Cortex of kidney (tissue), 1 donor: ENCODE data around the gene B4GALT4.
"Not testable (repeated sequence)": the region's sequence is repeated elsewhere in the genome, so short reads cannot be mapped to it uniquely, and the experiment has no call there.

Experiments
- DNase-seq: peaks from one replicate; lab custom pipeline; 2025; lab: John Stamatoyannopoulos, UW

B4GALT4 gene

DNA sequence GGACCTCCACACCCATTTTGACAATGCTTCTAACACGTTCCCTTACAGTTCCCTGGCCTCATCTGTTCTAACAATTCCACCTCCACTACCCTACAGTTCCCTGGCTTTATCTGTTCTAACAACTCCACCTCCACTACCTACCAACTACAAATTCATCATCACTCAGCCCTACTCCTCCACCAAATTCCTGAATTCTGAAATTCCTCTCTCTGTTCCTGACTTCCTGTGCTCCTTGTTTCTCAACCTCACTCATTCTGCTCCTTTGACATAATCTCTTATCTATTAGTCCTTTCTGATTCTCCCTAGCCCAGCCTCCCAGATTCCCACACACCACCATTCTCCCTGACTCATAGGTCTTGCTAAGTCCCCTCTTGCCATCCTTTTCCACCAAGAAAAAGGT lies 44.8 kb downstream of the B4GALT4 start:
- DNase-seq, result no peak

- DNase-seq, result no peak
Measured at GRCh38 chr3:119195151-119195476, 45.6 kb downstream of the B4GALT4 start.

GRCh38 chr3:119194237-119195150 lies 46.2 kb downstream of the B4GALT4 start:
- DNase-seq, result no peak

- no peak for DNase-seq
Measured at GRCh38 chr3:119191800-119192199, 48.9 kb downstream of the B4GALT4 start.

DNA sequence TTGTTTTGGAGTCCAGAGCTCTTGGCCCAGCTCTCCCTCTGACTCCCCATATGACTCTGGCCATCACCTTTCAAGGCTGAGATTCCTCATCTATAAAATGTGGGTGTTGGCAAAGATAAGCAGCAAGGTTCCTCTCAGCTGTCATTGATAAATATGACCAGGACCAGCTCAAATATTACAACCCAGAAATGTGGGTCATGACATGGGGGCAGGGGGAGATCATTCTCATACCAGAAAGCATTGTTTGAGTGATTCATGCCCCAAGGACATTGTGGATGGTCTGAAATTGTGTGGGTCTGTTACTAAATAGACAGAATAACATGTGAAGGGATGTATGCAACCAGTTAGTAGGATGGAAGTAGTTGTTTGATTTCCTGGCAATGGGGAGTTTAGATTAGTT lies 53.4 kb downstream of the B4GALT4 start:
- DNase-seq, result no peak

GRCh38 chr3:119184796-119185570 lies 55.7 kb downstream of the B4GALT4 start:
- DNase-seq, result no peak

DNA sequence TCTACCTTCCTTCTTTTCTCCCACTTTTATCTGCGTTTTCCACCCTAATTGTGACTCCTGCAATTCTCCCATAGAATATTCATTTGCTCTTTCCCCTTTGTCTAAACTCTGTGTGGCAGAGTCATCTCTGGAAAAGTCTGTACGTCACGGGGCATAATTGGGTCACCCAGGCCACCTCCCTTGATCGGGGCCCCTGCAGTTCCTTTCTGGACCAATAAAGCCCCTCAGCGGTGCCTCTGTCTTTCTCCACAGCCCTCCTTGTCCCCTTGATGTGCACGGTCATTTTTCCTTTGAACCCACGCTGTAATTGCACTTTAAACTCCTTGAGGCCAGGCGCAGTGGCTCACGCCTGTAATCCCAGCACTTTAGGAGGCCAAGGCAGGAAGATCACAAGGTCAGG lies 56.6 kb downstream of the B4GALT4 start:
- DNase-seq, result no peak

GRCh38 chr3:119181765-119182164 lies 58.9 kb downstream of the B4GALT4 start:
- DNase-seq, result no peak

GRCh38 chr3:119177321-119177720 lies 63.4 kb downstream of the B4GALT4 start:
- no peak for DNase-seq

DNA sequence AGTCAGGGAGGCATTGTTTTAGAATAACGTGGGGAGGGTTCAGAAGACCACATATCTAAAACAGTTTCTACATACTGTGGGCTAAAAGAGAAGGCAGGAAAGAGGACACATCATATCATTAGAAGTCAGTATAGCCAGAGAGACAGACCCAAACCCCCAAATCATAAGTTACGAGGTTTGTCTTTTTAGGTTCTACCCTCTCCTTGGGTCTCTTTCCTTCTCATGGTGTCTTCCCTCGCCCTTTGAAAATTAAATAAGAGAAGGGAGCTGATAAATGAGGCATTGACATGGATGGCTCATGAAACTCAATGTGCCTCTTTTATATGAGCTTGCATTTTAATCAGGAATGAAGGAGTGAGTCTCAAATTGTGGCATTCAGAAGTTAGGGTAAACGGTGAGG lies 63.9 kb downstream of the B4GALT4 start:
- no peak for DNase-seq

DNA sequence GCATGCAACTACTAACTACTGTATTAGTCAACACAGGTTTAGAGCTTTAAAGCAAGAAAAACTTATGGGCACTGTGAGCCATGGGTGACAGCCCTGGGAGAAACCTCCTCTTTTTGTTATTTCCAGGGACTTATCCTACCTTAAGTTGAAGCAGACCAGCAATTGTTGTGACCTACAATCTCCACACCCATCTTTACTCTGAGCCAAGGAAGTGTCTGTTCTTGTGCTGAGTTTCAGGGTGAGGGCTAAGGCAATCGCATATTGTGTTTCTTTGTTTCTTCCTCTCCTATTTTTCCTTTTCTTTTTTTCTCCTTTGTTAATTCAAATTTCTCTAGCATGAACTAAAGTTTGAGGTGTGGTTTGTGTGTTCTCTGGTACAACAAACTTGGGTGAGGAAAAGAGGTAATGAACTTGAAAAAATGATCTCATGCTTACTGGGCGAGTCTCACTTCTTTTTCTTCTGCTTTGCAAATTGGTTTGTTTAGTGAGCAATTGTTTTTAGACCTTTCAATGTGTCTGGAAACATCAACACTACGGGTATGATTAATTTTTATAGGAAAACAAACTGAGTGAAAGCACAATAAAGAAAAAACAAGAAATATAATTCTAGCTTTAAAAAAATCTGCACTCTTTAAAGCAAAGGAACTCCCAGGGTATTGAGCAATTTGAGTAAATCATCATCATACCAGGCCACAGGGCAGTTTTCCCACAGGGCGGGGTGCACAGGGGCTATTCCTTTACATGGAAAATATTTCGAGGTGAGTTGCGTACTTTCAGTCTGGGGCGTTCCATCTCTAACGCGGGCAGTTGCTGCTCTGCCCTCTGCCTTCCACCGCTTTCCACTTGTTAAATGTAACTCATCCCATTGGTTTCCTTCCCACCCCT lies 64.6 kb downstream of the B4GALT4 start:
- DNase-seq, result no peak

DNA sequence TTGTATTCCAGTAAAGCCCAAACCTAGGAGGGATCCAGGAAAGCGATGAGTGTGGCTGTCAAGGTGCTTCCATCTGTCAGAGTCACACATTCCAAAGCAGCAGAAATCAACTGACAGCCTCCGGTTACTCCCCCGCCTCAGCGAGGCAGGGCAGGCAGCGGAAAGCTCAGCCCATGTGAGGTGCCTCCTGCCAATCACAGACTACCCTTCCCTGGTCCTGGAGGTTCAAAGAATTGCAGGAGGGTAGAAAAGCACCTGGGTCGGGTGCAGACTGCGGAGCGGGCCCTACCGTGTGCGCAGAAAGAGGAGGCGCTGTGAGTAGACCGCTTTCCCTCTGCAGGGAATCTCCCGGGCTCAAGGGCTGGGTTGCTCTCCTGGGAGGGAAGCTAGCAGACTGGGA lies 67.4 kb downstream of the B4GALT4 start, which contains the start of gene UPK1B:
Gene UPK1B, plus strand, starts transcription at position 274 of the 400 bp plus-strand sequence. CDS start 13,144 bp downstream, outside the sequence.
- DNase-seq, result no peak

DNA sequence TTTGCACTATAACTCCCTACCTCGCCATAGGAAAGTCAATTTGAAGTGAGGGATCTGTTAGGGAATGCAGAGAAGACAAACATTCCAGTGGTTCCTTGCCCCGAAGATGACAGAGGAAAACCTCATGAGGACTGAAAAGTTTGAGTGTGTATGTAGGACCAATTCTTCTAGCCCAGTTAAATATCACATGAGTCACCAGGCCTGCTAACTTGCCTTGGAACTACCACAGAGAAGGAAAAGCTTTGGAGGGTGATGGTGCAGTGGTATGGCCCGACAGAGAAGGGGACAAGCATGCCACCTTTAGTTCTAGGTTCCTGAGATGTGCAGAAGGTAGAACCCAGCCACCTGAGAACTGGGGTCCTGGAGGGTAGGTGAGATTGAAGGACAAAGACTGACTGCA lies 69.9 kb downstream of the B4GALT4 start:
- DNase-seq, result no peak

DNA sequence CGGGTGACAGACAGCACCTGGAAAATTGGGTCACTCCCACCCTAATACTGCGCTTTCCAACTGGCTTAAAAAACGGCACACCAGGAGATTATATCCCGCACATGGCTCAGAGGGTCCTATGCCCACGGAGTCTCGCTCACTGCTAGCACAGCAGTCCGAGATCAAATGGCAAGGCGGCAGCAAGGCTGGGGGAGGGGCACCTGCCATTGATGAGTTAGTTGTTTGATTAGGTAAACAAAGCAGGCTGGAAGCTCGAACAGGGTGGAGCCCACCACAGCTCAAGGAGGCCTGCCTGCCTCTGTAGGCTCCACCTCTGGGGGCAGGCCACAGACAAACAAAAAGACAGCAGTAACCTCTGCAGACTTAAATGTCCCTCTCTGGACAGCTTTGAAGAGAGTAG lies 75.9 kb downstream of the B4GALT4 start:
- not testable (repeated sequence) for DNase-seq
